Neuronal stem cell (in vitro differentiated cells): Measurements from ENCODE around the gene CCDC91.

Experiments
- DNase-seq: peaks from one replicate; pipeline ENCODE4 v3.0.0-alpha.2; 2013; ENCODE audit warnings: low spot score
- H2AFZ ChIP-seq: one replicate; pipeline ENCODE4 v1.6.1; 2013; ENCODE audit warnings: mild to moderate bottlenecking, low read length, inconsistent platforms
- H2AK5ac ChIP-seq: 2 replicates; pipeline ENCODE4 v1.6.1; 2013; ENCODE audit warnings: low read depth, mild to moderate bottlenecking, inconsistent platforms, low read length, moderate library complexity, mixed read lengths
- H2BK120ac ChIP-seq: 2 replicates; pipeline ENCODE4 v1.6.1; 2013; ENCODE audit warnings: low read depth, mild to moderate bottlenecking, inconsistent platforms, low read length, moderate library complexity, mixed read lengths
- H2BK12ac ChIP-seq: one replicate; pipeline ENCODE4 v1.6.1; 2013; ENCODE audit warnings: low read length, inconsistent platforms
- H2BK15ac ChIP-seq: 2 replicates; pipeline ENCODE4 v1.6.1; 2013; ENCODE audit warnings: mild to moderate bottlenecking, low read length, inconsistent platforms, mixed read lengths
- H2BK5ac ChIP-seq: one replicate; pipeline ENCODE4 v1.6.1; 2013; ENCODE audit warnings: inconsistent platforms, mild to moderate bottlenecking, low read length, moderate library complexity
- H3K14ac ChIP-seq: one replicate; pipeline ENCODE4 v1.6.1; 2013; ENCODE audit warnings: low read length, inconsistent platforms
- H3K18ac ChIP-seq: 2 replicates; pipeline ENCODE4 v1.6.1; 2013; ENCODE audit warnings: low read length, inconsistent platforms
- H3K23ac ChIP-seq: 2 replicates; pipeline ENCODE4 v1.6.1; 2013; ENCODE audit warnings: low read depth, mild to moderate bottlenecking, mixed read lengths, low read length, inconsistent platforms; ENCODE audit not compliant: poor library complexity
- H3K27ac ChIP-seq: replicated peaks from 3 replicates; pipeline ENCODE4 v1.5.1; 2013; ENCODE audit warnings: low read length, inconsistent platforms
- H3K27me3 ChIP-seq, 3 experiments: 2 replicates each; pipeline ENCODE4 v1.6.1; 2013; ENCODE audit warnings: low read length in 3 of 3, mild to moderate bottlenecking in 2 of 3, inconsistent platforms in 1 of 3, low read depth in 1 of 3, mixed read lengths in 1 of 3, moderate library complexity in 1 of 3; ENCODE audit not compliant: control insufficient read depth in 3 of 3, insufficient read depth in 3 of 3
- H3K36me3 ChIP-seq, 2 donors: replicated peaks in 1 of 2; 2 replicates each; pipeline ENCODE4 v1.6.1; 2013; ENCODE audit warnings: low read length in 2 of 2; ENCODE audit not compliant: control insufficient read depth in 2 of 2, insufficient read depth in 2 of 2
- H3K4ac ChIP-seq: 2 replicates; pipeline ENCODE4 v1.6.1; 2013; ENCODE audit warnings: inconsistent platforms, mild to moderate bottlenecking, low read length, moderate library complexity
- H3K4me1 ChIP-seq, 2 donors: 1 replicate in 1 of 2; 2 replicates in 1 of 2; pipeline ENCODE4 v1.6.1; 2013; ENCODE audit warnings: low read length in 2 of 2, low read depth in 1 of 2; ENCODE audit not compliant: control insufficient read depth in 2 of 2, insufficient read depth in 1 of 2
- H3K4me2 ChIP-seq: one replicate; pipeline ENCODE4 v1.6.1; 2013; ENCODE audit warnings: mild to moderate bottlenecking, low read length, inconsistent platforms; ENCODE audit not compliant: insufficient read depth, poor library complexity, severe bottlenecking
- H3K4me3 ChIP-seq, 2 donors: 2 replicates each; pipeline ENCODE4 v1.5.1; 2013; ENCODE audit warnings: low read length in 2 of 2, mild to moderate bottlenecking in 2 of 2, inconsistent platforms in 1 of 2, moderate library complexity in 1 of 2
- H3K79me1 ChIP-seq: one replicate; pipeline ENCODE4 v1.6.1; 2013; ENCODE audit warnings: low read depth, mild to moderate bottlenecking, inconsistent platforms, low read length, moderate library complexity
- H3K9ac ChIP-seq: one replicate; pipeline ENCODE4 v1.6.1; 2013; ENCODE audit warnings: mild to moderate bottlenecking, low read depth, low read length, inconsistent platforms; ENCODE audit not compliant: poor library complexity
- H3K9me3 ChIP-seq, 2 donors: replicated peaks in 1 of 2; 2 replicates each; pipeline versions ENCODE3 to v1.6.1; 2013; ENCODE audit warnings: low read length in 2 of 2, mild to moderate bottlenecking in 2 of 2, inconsistent platforms in 1 of 2, low read depth in 1 of 2, mixed read lengths in 1 of 2, moderate library complexity in 1 of 2; ENCODE audit not compliant: control insufficient read depth in 2 of 2, insufficient read depth in 1 of 2
- H4K8ac ChIP-seq: one replicate; pipeline ENCODE4 v1.6.1; 2013; ENCODE audit warnings: low read depth, mild to moderate bottlenecking, inconsistent platforms, low read length, moderate library complexity
- H4K91ac ChIP-seq: one replicate; pipeline ENCODE4 v1.6.1; 2013; ENCODE audit warnings: low read length, low read depth, mild to moderate bottlenecking, inconsistent platforms; ENCODE audit not compliant: poor library complexity
- WGBS, 2 donors: extraction: QIAGEN DNeasy Blood & Tissue Kit; methylation state at CpG; one replicate each; pipeline ENCODE4 v1.1.7; 2013; ENCODE audit warnings: missing lambda C conversion rate in 2 of 2, mixed read lengths in 1 of 2; ENCODE audit not compliant: insufficient read length in 2 of 2, insufficient replicate concordance in 1 of 2; ENCODE audit errors: extremely low coverage in 2 of 2; 5-methylcytosine and 5-hydroxymethylcytosine counted together

Gene CCDC91

GRCh38 chr12:28517101-28517500 lies 326.8 kb downstream of the CCDC91 start:
- Histone ChIP-seq H2BK5ac (no peak overlapping the region), H3K27ac (no peak overlapping the region), H2BK120ac (no peak overlapping the region), H2BK12ac (no peak overlapping the region), H3K23ac (no peak overlapping the region), H3K4me3 (no peak overlapping the region), H3K14ac (no peak overlapping the region), H3K36me3 (no peaks in the 10 kb centered on the region), H3K27me3 (no peaks in the 10 kb centered on the region), H2BK15ac (no peak overlapping the region), H3K79me1 (no peaks in the 10 kb centered on the region), H2AFZ (no peak overlapping the region), H4K91ac (no peak overlapping the region), H3K9me3 (no peaks in the 10 kb centered on the region), H3K9ac (no peak overlapping the region), H3K4me2 (no peak overlapping the region), H4K8ac (no peak overlapping the region), H2AK5ac (no peak overlapping the region), H3K4ac (no peak overlapping the region), H3K18ac (no peak overlapping the region), H3K4me1 (no peaks in the 10 kb centered on the region)
- no CpG with 5 or more reads among the region's 1 CpG for WGBS, 2 donors
- no peak for DNase-seq

DNA sequence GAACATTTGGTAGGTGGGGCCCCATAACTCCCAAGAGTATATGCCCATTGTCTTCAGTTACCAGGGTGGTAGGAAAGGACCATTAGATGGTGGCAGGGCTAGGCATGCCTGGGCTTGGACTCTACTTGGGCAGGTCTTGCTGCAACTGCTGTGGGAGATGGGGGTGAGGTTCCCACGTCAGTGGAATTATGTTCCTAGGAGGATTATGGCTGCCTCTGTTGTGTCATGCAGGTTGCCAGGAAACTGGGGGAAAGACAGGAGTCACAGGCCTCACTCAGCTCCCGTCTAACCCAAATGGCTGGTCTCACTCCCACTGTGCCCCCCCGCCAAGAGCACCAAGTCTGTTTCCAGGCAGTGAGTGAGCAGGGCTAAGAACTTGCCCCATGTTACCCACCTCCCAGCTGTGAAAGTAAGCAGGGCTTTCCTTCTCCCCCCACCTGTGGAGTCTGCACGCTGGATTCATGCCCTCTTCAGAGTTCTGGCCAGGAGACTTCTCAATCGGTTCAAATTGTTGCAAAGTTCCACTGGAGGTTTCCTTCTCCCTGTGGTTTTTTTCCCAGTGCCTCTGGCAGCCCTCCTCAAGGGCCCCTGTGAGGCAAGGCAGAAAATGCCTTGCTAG lies 337.5 kb downstream of the CCDC91 start:
- Histone ChIP-seq H3K18ac (peak overlapping the region; percentile 44), H3K9me3 (peaks cover 0 to 2% of the 10 kb centered on the region in 2 donors), H3K14ac (no peak overlapping the region), H3K27me3 (no peaks in the 10 kb centered on the region), H3K36me3 (no peaks in the 10 kb centered on the region), H3K27ac (no peak overlapping the region), H2AFZ (no peak overlapping the region), H3K9ac (no peak overlapping the region), H2AK5ac (no peak overlapping the region), H3K4me3 (peak overlapping the region in 1 of 2 donors; percentile 54), H3K4me2 (no peak overlapping the region), H2BK15ac (no peak overlapping the region), H2BK120ac (no peak overlapping the region), H3K23ac (no peak overlapping the region), H4K91ac (no peak overlapping the region), H2BK12ac (no peak overlapping the region), H3K79me1 (no peaks in the 10 kb centered on the region), H4K8ac (no peak overlapping the region), H3K4ac (no peak overlapping the region), H2BK5ac (no peak overlapping the region), H3K4me1 (no peaks in the 10 kb centered on the region)
- no peak for DNase-seq
- no CpG with 5 or more reads among the region's 5 CpGs for WGBS, 2 donors

- Histone ChIP-seq H3K9ac (no peak overlapping the region), H3K4me2 (no peak overlapping the region), H2AFZ (no peak overlapping the region), H3K4ac (no peak overlapping the region), H3K27ac (no peak overlapping the region), H3K23ac (no peak overlapping the region), H3K9me3 (no peaks in the 10 kb centered on the region), H2BK120ac (no peak overlapping the region), H3K18ac (no peak overlapping the region), H3K14ac (no peak overlapping the region), H3K79me1 (no peaks in the 10 kb centered on the region), H3K4me1 (no peaks in the 10 kb centered on the region), H4K91ac (no peak overlapping the region), H2BK12ac (no peak overlapping the region), H2BK5ac (no peak overlapping the region), H4K8ac (no peak overlapping the region), H3K4me3 (no peak overlapping the region), H2BK15ac (no peak overlapping the region), H3K27me3 (no peaks in the 10 kb centered on the region), H3K36me3 (no peaks in the 10 kb centered on the region), H2AK5ac (no peak overlapping the region)
- no CpG with 5 or more reads among the region's 2 CpGs for WGBS, 2 donors
- DNase-seq: no peak
These were observed 345.0 kb downstream of the CCDC91 start for GRCh38 chr12:28535216-28535615.

GRCh38 chr12:28536088-28536487 lies 345.8 kb downstream of the CCDC91 start:
- no peaks in the 10 kb centered on the region for H3K27me3 ChIP-seq
- DNase-seq: no peak
- H3K18ac ChIP-seq: no peak overlapping the region
- no peak overlapping the region for H2BK12ac ChIP-seq
- WGBS, 2 donors: no CpG with 5 or more reads among the region's 2 CpGs
- H3K14ac ChIP-seq: no peak overlapping the region
- no peak overlapping the region for H4K8ac ChIP-seq
- H2BK15ac ChIP-seq: no peak overlapping the region
- H2AFZ ChIP-seq: no peak overlapping the region
- no peaks in the 10 kb centered on the region for H3K9me3 ChIP-seq
- no peak overlapping the region for H3K27ac ChIP-seq
- H3K4me3 ChIP-seq: no peak overlapping the region
- H3K79me1 ChIP-seq: no peaks in the 10 kb centered on the region
- H3K4me1 ChIP-seq: no peaks in the 10 kb centered on the region
- H3K4me2 ChIP-seq: no peak overlapping the region
- no peak overlapping the region for H4K91ac ChIP-seq
- no peak overlapping the region for H2BK120ac ChIP-seq
- H3K9ac ChIP-seq: no peak overlapping the region
- H2BK5ac ChIP-seq: no peak overlapping the region
- H3K36me3 ChIP-seq: no peaks in the 10 kb centered on the region
- no peak overlapping the region for H3K4ac ChIP-seq
- H2AK5ac ChIP-seq: no peak overlapping the region
- no peak overlapping the region for H3K23ac ChIP-seq
